Neural crest cell (in vitro differentiated cells): ENCODE results near the gene FOXP2. TPM values are rescaled to one million over a fixed set of nuclear protein-coding genes. Genes with fewer than 3 reads are reported as not detected.
A peak's percentile ranks its signal among the peaks of the same experiment; 100 is the strongest.

Experiments
- DNase-seq: peaks from one replicate; pipeline ENCODE4 v3.0.0; 2021; ENCODE audit warnings: low read depth, mixed read lengths, low spot score
- H3K27ac Mint-ChIP-seq: one replicate; pipeline ENCODE4 v1.8.0; 2021; ENCODE audit warnings: mild to moderate bottlenecking, mixed read lengths; ENCODE audit not compliant: unreplicated experiment
- H3K27me3 Mint-ChIP-seq: 2 replicates; pipeline ENCODE4 v1.8.0; 2021; ENCODE audit warnings: low read depth, mild to moderate bottlenecking, mixed read lengths
- H3K36me3 Mint-ChIP-seq: 2 replicates; pipeline ENCODE4 v1.8.0; 2021; ENCODE audit warnings: low read depth, mild to moderate bottlenecking, mixed read lengths
- H3K4me1 Mint-ChIP-seq: 2 replicates; pipeline ENCODE4 v1.8.0; 2021; ENCODE audit warnings: mixed read lengths
- H3K4me3 Mint-ChIP-seq: one replicate; pipeline ENCODE4 v1.8.0; 2021; ENCODE audit warnings: mild to moderate bottlenecking, mixed read lengths
- H3K9me3 Mint-ChIP-seq: 2 replicates; pipeline ENCODE4 v1.8.0; 2021; ENCODE audit warnings: mixed read lengths
- CTCF ChIP-seq: fragments of 200-600 bp; sonication (generic); conservative IDR thresholded peaks from 2 replicates; pipeline ENCODE4 v1.5.0; 2021; ENCODE audit warnings: antibody characterized with exemption, mild to moderate bottlenecking
- total RNA-seq: library from RNA; stranded (reverse); gene quantifications from 2 replicates; pipeline ENCODE4 v1.2.1, GENCODE V29; 2021

Gene FOXP2
- total RNA-seq, 1 donor from 2014 or later, result 7.1 TPM

GRCh38 chr7:114649689-114650088, 235.1 kb downstream of the FOXP2 start:
- H3K27ac Mint-ChIP-seq, result no peak overlapping the region
- no peaks in the 10 kb centered on the region for H3K9me3 Mint-ChIP-seq
- H3K27me3 Mint-ChIP-seq, result no peaks in the 10 kb centered on the region
- no peak overlapping the region for H3K4me3 Mint-ChIP-seq
- TF ChIP-seq CTCF, result no peak
- peaks cover 31% of the 10 kb centered on the region for H3K4me1 Mint-ChIP-seq
- no peaks in the 10 kb centered on the region for H3K36me3 Mint-ChIP-seq
- no peak for DNase-seq

- Mint-ChIP-seq H3K27ac (no peak overlapping the region), H3K27me3 (no peaks in the 10 kb centered on the region), H3K4me1 (peaks cover 27% of the 10 kb centered on the region), H3K36me3 (no peaks in the 10 kb centered on the region), H3K9me3 (no peaks in the 10 kb centered on the region), H3K4me3 (no peak overlapping the region)
- no peak for DNase-seq
- TF ChIP-seq CTCF, result no peak
Observed at GRCh38 chr7:114650491-114650890, 235.9 kb downstream of the FOXP2 start.

GRCh38 chr7:114652041-114652440, 237.4 kb downstream of the FOXP2 start:
- Mint-ChIP-seq H3K4me1 (peaks cover 25% of the 10 kb centered on the region), H3K36me3 (no peaks in the 10 kb centered on the region), H3K27me3 (no peaks in the 10 kb centered on the region), H3K4me3 (no peak overlapping the region), H3K9me3 (no peaks in the 10 kb centered on the region), H3K27ac (no peak overlapping the region)
- no peak for DNase-seq
- no peak for TF ChIP-seq CTCF

GRCh38 chr7:114653364-114654088, 238.9 kb downstream of the FOXP2 start:
- Mint-ChIP-seq H3K27ac (peak overlapping the region; percentile 54), H3K4me1 (peaks cover 18% of the 10 kb centered on the region)

GRCh38 chr7:114656466-114656865, 241.9 kb downstream of the FOXP2 start:
- no peak for TF ChIP-seq CTCF
- Mint-ChIP-seq H3K9me3 (no peaks in the 10 kb centered on the region), H3K4me1 (peaks cover 17% of the 10 kb centered on the region), H3K27me3 (no peaks in the 10 kb centered on the region), H3K36me3 (no peaks in the 10 kb centered on the region), H3K4me3 (no peak overlapping the region), H3K27ac (no peak overlapping the region)
- DNase-seq, result no peak

More at GRCh38 chr7:114653364-114654088, 238.9 kb downstream of the FOXP2 start:
- Mint-ChIP-seq H3K9me3 (no peaks in the 10 kb centered on the region), H3K36me3 (no peaks in the 10 kb centered on the region), H3K27me3 (no peaks in the 10 kb centered on the region), H3K4me3 (no peak overlapping the region)
- no peak for TF ChIP-seq CTCF
- DNase-seq, result no peak
